SK-N-SH (cell line): ENCODE measurements around the gene PRKAB2. TPM values are rescaled to one million over a fixed set of nuclear protein-coding genes. Genes with fewer than 3 reads are reported as not detected.

Source experiments
- CTCF ChIA-PET: fragments of 300-600, 350-600 bp; formaldehyde crosslinking; extraction: SDS; loops from one replicate; lab custom pipeline; 2021; lab: Yijun Ruan, JAX
- POLR2A ChIA-PET: fragments of 350-600 bp; sonication (Branson Sonifier 250); formaldehyde crosslinking; extraction: SDS; loops from one replicate; lab custom pipeline; 2020; ENCODE audit warnings: antibody characterized with exemption, inconsistent platforms; lab: Yijun Ruan, JAX
- DNase-seq: peaks from one replicate; pipeline ENCODE4 v3.0.0; 2012
- H2AFZ ChIP-seq: fragments of 200-600 bp; sonication (generic); 2 replicates; pipeline ENCODE4 v1.8.1; 2016; ENCODE audit warnings: antibody characterized with exemption, mild to moderate bottlenecking, low read depth
- H3F3A ChIP-seq: fragments of 200-600 bp; sonication (generic); replicated peaks from 2 replicates; pipeline ENCODE3; 2016; ENCODE audit warnings: antibody characterized with exemption, mild to moderate bottlenecking; ENCODE audit not compliant: insufficient read depth
- H3K27ac ChIP-seq, 2 experiments: fragments of 200-500 bp in 1 of 2; fragments of 200-600 bp in 1 of 2; sonication (Bioruptor generic) in 1 of 2; sonication (generic), shearing (Covaris generic) in 1 of 2; 2 replicates each; pipeline versions ENCODE4 v1.5.1 to v1.6.1; 2014 to 2016; ENCODE audit warnings: low read depth in 2 of 2, inconsistent platforms in 1 of 2, low read length in 1 of 2, mild to moderate bottlenecking in 1 of 2, mixed read lengths in 1 of 2
- H3K27me3 ChIP-seq: fragments of 200-600 bp; sonication (generic), shearing (Covaris generic); 2 replicates; pipeline ENCODE4 v1.6.1; 2016; ENCODE audit warnings: mixed run types; ENCODE audit not compliant: insufficient read depth
- H3K36me3 ChIP-seq, 2 experiments: fragments of 200-500 bp in 1 of 2; fragments of 200-600 bp in 1 of 2; sonication (Bioruptor generic) in 1 of 2; sonication (generic) in 1 of 2; replicated peaks in 1 of 2; 2 replicates each; pipeline versions ENCODE3 to v1.5.1; 2014 to 2016; ENCODE audit warnings: low read length in 1 of 2, mild to moderate bottlenecking in 1 of 2; ENCODE audit not compliant: insufficient read depth in 2 of 2, control insufficient read depth in 1 of 2
- H3K4me1 ChIP-seq, 2 experiments: fragments of 200-500 bp in 1 of 2; fragments of 200-600 bp in 1 of 2; sonication (Bioruptor generic) in 1 of 2; sonication (generic), shearing (Covaris generic) in 1 of 2; 2 replicates each; pipeline versions ENCODE4 v1.5.1 to v1.6.1; 2014 to 2016; ENCODE audit warnings: low read depth in 1 of 2, low read length in 1 of 2, mixed run types in 1 of 2; ENCODE audit not compliant: insufficient read depth in 2 of 2, control insufficient read depth in 1 of 2
- H3K4me2 ChIP-seq: fragments of 200-600 bp; sonication (generic), shearing (Covaris generic); 2 replicates; pipeline ENCODE4 v1.6.1; 2017; ENCODE audit warnings: mixed run types
- H3K4me3 ChIP-seq, 2 experiments: fragments of 200-500 bp in 1 of 2; fragments of 200-600 bp in 1 of 2; sonication (Bioruptor generic) in 1 of 2; sonication (generic), shearing (Covaris generic) in 1 of 2; 2 replicates each; pipeline versions ENCODE4 v1.5.1 to v1.8.1; 2014 to 2016; ENCODE audit warnings: low read depth in 2 of 2, inconsistent platforms in 1 of 2, low read length in 1 of 2, mild to moderate bottlenecking in 1 of 2, mixed read lengths in 1 of 2, moderate library complexity in 1 of 2
- H3K79me2 ChIP-seq: fragments of 200-600 bp; sonication (generic); 2 replicates; pipeline ENCODE4 v1.8.1; 2017; ENCODE audit warnings: mild to moderate bottlenecking; ENCODE audit not compliant: insufficient read depth
- H3K9ac ChIP-seq: fragments of 200-600 bp; sonication (generic); 2 replicates; pipeline ENCODE4 v1.6.1; 2017; ENCODE audit warnings: mixed run types
- H3K9me2 ChIP-seq: fragments of 200-600 bp; sonication (generic); 2 replicates; pipeline ENCODE4 v1.6.1; 2017; ENCODE audit warnings: mixed run types
- H3K9me3 ChIP-seq: fragments of 200-600 bp; sonication (generic); 2 replicates; pipeline ENCODE4 v1.6.1; 2017; ENCODE audit warnings: mixed run types, mild to moderate bottlenecking, moderate library complexity
- H4K20me1 ChIP-seq: fragments of 200-600 bp; sonication (generic); 2 replicates; pipeline ENCODE4 v1.6.1; 2017; ENCODE audit warnings: mild to moderate bottlenecking, mixed run types; ENCODE audit not compliant: insufficient read depth
- CHD2 ChIP-seq: fragments of 150-350 bp; IDR thresholded peaks from 2 replicates; pipeline ENCODE4 v1.6.1; 2018; ENCODE audit warnings: low read length; ENCODE audit not compliant: partially characterized antibody
- FOXJ3 ChIP-seq: sonication (generic); formaldehyde crosslinking; IDR thresholded peaks from 2 replicates; pipeline ENCODE4 v1.5.1; 2020; ENCODE audit warnings: mild to moderate bottlenecking, missing genetic modification reagents
- FOXM1 ChIP-seq: IDR thresholded peaks from 2 replicates; pipeline ENCODE4 v1.4.0; 2012; ENCODE audit warnings: low read depth, mild to moderate bottlenecking
- GABPA ChIP-seq: IDR thresholded peaks from 2 replicates; pipeline ENCODE4 v1.4.0; 2012; ENCODE audit warnings: low read depth, mild to moderate bottlenecking
- GATA2 ChIP-seq: sonication (generic); formaldehyde crosslinking; IDR thresholded peaks from 2 replicates; pipeline ENCODE4 v1.5.0; 2020; ENCODE audit warnings: mild to moderate bottlenecking, missing genetic modification reagents
- JUND ChIP-seq: IDR thresholded peaks from 2 replicates; pipeline ENCODE4 v1.4.0; 2012
- MXI1 ChIP-seq: IDR thresholded peaks from 2 replicates; pipeline ENCODE4 v1.6.1; 2012; ENCODE audit warnings: mild to moderate bottlenecking, low read depth, low read length, improper control_type of control experiment
- POLR2AphosphoS5 ChIP-seq: IDR thresholded peaks from 2 replicates; pipeline ENCODE4 v1.6.1; 2012; ENCODE audit warnings: low read depth, low read length
- RCOR1 ChIP-seq: fragments of 150-350 bp; IDR thresholded peaks from 2 replicates; pipeline ENCODE4 v1.6.1; 2017; ENCODE audit warnings: antibody characterized with exemption, low read length
- RFX5 ChIP-seq: IDR thresholded peaks from 2 replicates; pipeline ENCODE4 v1.6.1; 2012; ENCODE audit warnings: mild to moderate bottlenecking, improper control_type of control experiment, low read length
- SIN3A ChIP-seq: IDR thresholded peaks from 2 replicates; pipeline ENCODE4 v1.6.1; 2012; ENCODE audit warnings: low read depth, mild to moderate bottlenecking, low read length, moderate library complexity, borderline replicate concordance
- TAF1 ChIP-seq: IDR thresholded peaks from 2 replicates; pipeline ENCODE4 v1.6.1; 2012; ENCODE audit warnings: low read depth, mild to moderate bottlenecking, low read length, moderate library complexity, borderline replicate concordance
- TEAD4 ChIP-seq: IDR thresholded peaks from 2 replicates; pipeline ENCODE4 v1.4.0; 2012; ENCODE audit warnings: mild to moderate bottlenecking, borderline replicate concordance; ENCODE audit not compliant: insufficient read depth
- USF1 ChIP-seq: IDR thresholded peaks from 2 replicates; pipeline ENCODE4 v1.4.0; 2012; ENCODE audit warnings: low read depth, borderline replicate concordance
- USF2 ChIP-seq: fragments of 150-350 bp; IDR thresholded peaks from 2 replicates; pipeline ENCODE4 v1.6.1; 2017; ENCODE audit warnings: antibody characterized with exemption, low read length, low read depth, borderline replicate concordance
- polyA plus RNA-seq, 3 experiments: library from polyadenylated mRNA; depleted of rRNA; stranded (reverse); fragments of >200 nt; gene quantifications; 2 replicates each; pipeline ENCODE4 v1.2.3, GENCODE V29; 2012
- TF ChIP-seq, protein P1 (sequence below): IDR thresholded peaks from 2 replicates; pipeline ENCODE4 v1.4.0; 2012; ENCODE audit warnings: low read depth, borderline replicate concordance
- TF ChIP-seq, protein P2 (sequence below): IDR thresholded peaks from 2 replicates; pipeline ENCODE4 v1.4.0; 2012; ENCODE audit warnings: low read depth
- TF ChIP-seq, protein P3 (sequence below): fragments of 200-600 bp; sonication (generic); IDR thresholded peaks from 2 replicates; pipeline ENCODE4 v1.6.1; 2017; ENCODE audit warnings: antibody characterized with exemption, mild to moderate bottlenecking, moderate library complexity
- TF ChIP-seq, protein P4 (sequence below): IDR thresholded peaks from 2 replicates; pipeline ENCODE4; 2012
- TF ChIP-seq, protein P5 (sequence below): fragments of 150-350 bp; IDR thresholded peaks from 2 replicates; pipeline ENCODE4 v1.6.1; 2016; ENCODE audit warnings: mild to moderate bottlenecking, low read depth, low read length

Gene PRKAB2
- polyA plus RNA-seq, 1 of the 3 experiments (the other 2 are of a cell fraction), result 6.2 TPM

- Histone ChIP-seq H3K4me3 (no peak overlapping the region), H3K27me3 (no peaks in the 10 kb centered on the region), H3K4me1 (no peaks in the 10 kb centered on the region; a peak in 1 of 4 replicates), H2AFZ (no peak overlapping the region), H3K27ac (no peak overlapping the region)
- DNase-seq, result no peak
- TF ChIP-seq TAF1 (no peak), FOXJ3 (no peak), RFX5 (no peak), JUND (no peak), POLR2AphosphoS5 (no peak), FOXM1 (no peak), SIN3A (no peak), MXI1 (no peak), GABPA (no peak), TEAD4 (no peak), USF1 (no peak), CHD2 (no peak), GATA2 (CRISPR knock-in tag) (no peak), RCOR1 (no peak), USF2 (no peak)
- TF ChIP-seq, protein P1, sequence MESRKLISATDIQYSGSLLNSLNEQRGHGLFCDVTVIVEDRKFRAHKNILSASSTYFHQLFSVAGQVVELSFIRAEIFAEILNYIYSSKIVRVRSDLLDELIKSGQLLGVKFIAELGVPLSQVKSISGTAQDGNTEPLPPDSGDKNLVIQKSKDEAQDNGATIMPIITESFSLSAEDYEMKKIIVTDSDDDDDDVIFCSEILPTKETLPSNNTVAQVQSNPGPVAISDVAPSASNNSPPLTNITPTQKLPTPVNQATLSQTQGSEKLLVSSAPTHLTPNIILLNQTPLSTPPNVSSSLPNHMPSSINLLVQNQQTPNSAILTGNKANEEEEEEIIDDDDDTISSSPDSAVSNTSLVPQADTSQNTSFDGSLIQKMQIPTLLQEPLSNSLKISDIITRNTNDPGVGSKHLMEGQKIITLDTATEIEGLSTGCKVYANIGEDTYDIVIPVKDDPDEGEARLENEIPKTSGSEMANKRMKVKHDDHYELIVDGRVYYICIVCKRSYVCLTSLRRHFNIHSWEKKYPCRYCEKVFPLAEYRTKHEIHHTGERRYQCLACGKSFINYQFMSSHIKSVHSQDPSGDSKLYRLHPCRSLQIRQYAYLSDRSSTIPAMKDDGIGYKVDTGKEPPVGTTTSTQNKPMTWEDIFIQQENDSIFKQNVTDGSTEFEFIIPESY, result no peak
- TF ChIP-seq, protein P2, sequence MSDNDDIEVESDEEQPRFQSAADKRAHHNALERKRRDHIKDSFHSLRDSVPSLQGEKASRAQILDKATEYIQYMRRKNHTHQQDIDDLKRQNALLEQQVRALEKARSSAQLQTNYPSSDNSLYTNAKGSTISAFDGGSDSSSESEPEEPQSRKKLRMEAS, result no peak
- TF ChIP-seq, protein P3, sequence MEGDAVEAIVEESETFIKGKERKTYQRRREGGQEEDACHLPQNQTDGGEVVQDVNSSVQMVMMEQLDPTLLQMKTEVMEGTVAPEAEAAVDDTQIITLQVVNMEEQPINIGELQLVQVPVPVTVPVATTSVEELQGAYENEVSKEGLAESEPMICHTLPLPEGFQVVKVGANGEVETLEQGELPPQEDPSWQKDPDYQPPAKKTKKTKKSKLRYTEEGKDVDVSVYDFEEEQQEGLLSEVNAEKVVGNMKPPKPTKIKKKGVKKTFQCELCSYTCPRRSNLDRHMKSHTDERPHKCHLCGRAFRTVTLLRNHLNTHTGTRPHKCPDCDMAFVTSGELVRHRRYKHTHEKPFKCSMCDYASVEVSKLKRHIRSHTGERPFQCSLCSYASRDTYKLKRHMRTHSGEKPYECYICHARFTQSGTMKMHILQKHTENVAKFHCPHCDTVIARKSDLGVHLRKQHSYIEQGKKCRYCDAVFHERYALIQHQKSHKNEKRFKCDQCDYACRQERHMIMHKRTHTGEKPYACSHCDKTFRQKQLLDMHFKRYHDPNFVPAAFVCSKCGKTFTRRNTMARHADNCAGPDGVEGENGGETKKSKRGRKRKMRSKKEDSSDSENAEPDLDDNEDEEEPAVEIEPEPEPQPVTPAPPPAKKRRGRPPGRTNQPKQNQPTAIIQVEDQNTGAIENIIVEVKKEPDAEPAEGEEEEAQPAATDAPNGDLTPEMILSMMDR, result no peak
- TF ChIP-seq, protein P4, sequence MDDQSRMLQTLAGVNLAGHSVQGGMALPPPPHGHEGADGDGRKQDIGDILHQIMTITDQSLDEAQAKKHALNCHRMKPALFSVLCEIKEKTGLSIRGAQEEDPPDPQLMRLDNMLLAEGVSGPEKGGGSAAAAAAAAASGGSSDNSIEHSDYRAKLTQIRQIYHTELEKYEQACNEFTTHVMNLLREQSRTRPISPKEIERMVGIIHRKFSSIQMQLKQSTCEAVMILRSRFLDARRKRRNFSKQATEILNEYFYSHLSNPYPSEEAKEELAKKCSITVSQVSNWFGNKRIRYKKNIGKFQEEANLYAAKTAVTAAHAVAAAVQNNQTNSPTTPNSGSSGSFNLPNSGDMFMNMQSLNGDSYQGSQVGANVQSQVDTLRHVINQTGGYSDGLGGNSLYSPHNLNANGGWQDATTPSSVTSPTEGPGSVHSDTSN, result no peak
- TF ChIP-seq, protein P5, sequence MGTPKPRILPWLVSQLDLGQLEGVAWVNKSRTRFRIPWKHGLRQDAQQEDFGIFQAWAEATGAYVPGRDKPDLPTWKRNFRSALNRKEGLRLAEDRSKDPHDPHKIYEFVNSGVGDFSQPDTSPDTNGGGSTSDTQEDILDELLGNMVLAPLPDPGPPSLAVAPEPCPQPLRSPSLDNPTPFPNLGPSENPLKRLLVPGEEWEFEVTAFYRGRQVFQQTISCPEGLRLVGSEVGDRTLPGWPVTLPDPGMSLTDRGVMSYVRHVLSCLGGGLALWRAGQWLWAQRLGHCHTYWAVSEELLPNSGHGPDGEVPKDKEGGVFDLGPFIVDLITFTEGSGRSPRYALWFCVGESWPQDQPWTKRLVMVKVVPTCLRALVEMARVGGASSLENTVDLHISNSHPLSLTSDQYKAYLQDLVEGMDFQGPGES, result no peak
- TF ChIP-seq, all 33 proteins: peak for 0
- Histone ChIP-seq H3K36me3 (no peaks in the 10 kb centered on the region), H3K9me2 (no peaks in the 10 kb centered on the region), H3K79me2 (no peaks in the 10 kb centered on the region), H4K20me1 (no peaks in the 10 kb centered on the region), H3K9ac (no peak overlapping the region), H3F3A (no peaks in the 10 kb centered on the region), H3K9me3 (no peaks in the 10 kb centered on the region), H3K4me2 (no peak overlapping the region)
- CTCF ChIA-PET, result no interaction called here
- POLR2A ChIA-PET, result no interaction called here
Measured at GRCh38 chr1:147213271-147213670, 41.0 kb upstream of the PRKAB2 start.
